Activated T-helper 1 cell treated with anti-CD3 and anti-CD28 coated beads, Interleukin-12 subunit alpha, Interleukin-12 subunit beta, Interleukin-2, Interleukin-4 antibody, amounts not matched to agents 30 ng/mL and 10 ng/mL and 1 ng/mL, durations not matched to agents 14 hours and 24 hours and 36 hours (primary cell): ENCODE results near the gene TMSB15A. TPM values are rescaled to one million over a fixed set of nuclear protein-coding genes. Genes with fewer than 3 reads are reported as not detected.
"Not testable (repeated sequence)": the region's sequence is repeated elsewhere in the genome, so short reads cannot be mapped to it uniquely, and the experiment has no call there.

Experiments used
- DNase-seq: peaks from one replicate; pipeline ENCODE4 v3.0.0; 2021; ENCODE audit warnings: low spot score
- H3K27ac Mint-ChIP-seq: one replicate; pipeline ENCODE4 v1.8.0; 2021; ENCODE audit warnings: mild to moderate bottlenecking, mixed read lengths
- H3K27me3 Mint-ChIP-seq: one replicate; pipeline ENCODE4 v1.8.0; 2022; ENCODE audit warnings: mild to moderate bottlenecking, moderate library complexity, mixed read lengths; ENCODE audit not compliant: insufficient read depth
- H3K36me3 Mint-ChIP-seq: one replicate; pipeline ENCODE4 v1.8.0; 2021; ENCODE audit warnings: low read depth, mixed read lengths
- H3K4me1 Mint-ChIP-seq: one replicate; pipeline ENCODE4 v1.8.0; 2021; ENCODE audit warnings: low read depth, mixed read lengths
- H3K4me3 Mint-ChIP-seq: one replicate; pipeline ENCODE4 v1.8.0; 2021; ENCODE audit warnings: mild to moderate bottlenecking, moderate library complexity, mixed read lengths
- H3K9me3 Mint-ChIP-seq: one replicate; pipeline ENCODE4 v1.8.0; 2021; ENCODE audit warnings: mixed read lengths
- intact Hi-C: fragments of 100-400 bp; cut with micrococcal nuclease; formaldehyde crosslinking; loops from one replicate; pipeline ENCODE4 v1.15.1; 2024
- total RNA-seq: library from RNA; stranded (reverse); gene quantifications from 2 replicates; pipeline ENCODE4 v1.2.3, GENCODE V29; 2022

Gene TMSB15A
- total RNA-seq, 1 donor from 2014 or later, result not detected

- H3K4me1 Mint-ChIP-seq, H3K27me3 Mint-ChIP-seq, H3K27ac Mint-ChIP-seq, H3K9me3 Mint-ChIP-seq, intact Hi-C loops, DNase-seq, H3K4me3 Mint-ChIP-seq, H3K36me3 Mint-ChIP-seq: not testable (repeated sequence)
Measured at GRCh38 chrX:102471762-102472220, 44.7 kb downstream of the TMSB15A start, which contains the start of gene TCP11X2. Gene TCP11X2 (minus strand): TSS chrX:102471812.

DNA sequence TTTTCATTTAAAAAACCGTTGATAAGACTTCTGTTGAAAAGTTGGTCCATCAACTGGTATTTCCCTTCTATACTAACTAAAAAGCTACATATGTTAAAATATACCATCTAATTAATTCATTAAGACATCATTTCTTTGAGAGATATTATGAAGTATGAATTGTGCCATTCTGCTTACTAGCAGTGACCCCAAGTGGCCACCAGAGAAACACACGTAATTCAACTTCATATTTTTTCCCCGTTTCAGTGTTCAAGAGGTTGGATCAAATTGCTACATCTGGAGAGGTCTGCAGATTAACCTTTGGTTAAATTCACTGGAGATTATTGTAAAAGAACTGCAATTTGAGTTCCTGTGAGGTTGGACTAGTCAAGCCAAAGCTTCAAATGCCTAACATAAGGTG is 46.3 kb downstream of the TMSB15A start:
- intact Hi-C loops, H3K27me3 Mint-ChIP-seq, H3K9me3 Mint-ChIP-seq, H3K36me3 Mint-ChIP-seq, H3K4me1 Mint-ChIP-seq, H3K27ac Mint-ChIP-seq, DNase-seq, H3K4me3 Mint-ChIP-seq: not testable (repeated sequence)

Other genes with a start within 250 kb of the TMSB15A start
- gene NXF2B, start 76.7 kb downstream of the TMSB15A start, total RNA-seq, result not detected in 2 replicates
- gene TCP11X2, start 44.9 kb downstream of the TMSB15A start, total RNA-seq, result not detected in 2 replicates
- 6.0 and 6.2 TPM in 2 replicates for gene ARMCX5, start 82.8 kb upstream of the TMSB15A start, total RNA-seq
- gene GPRASP1, start 134.7 kb upstream of the TMSB15A start, total RNA-seq, result 0.44 and 0.47 TPM in 2 replicates
- gene GPRASP2, start 195.7 kb upstream of the TMSB15A start, total RNA-seq, result 0.10 and 0.15 TPM in 2 replicates
- gene GPRASP3, start 204.0 kb upstream of the TMSB15A start, total RNA-seq, result 0.65 and 0.88 TPM in 2 replicates